DND-41 (cell line): ENCODE data around the gene NXN.

Experiments
- ATAC-seq: fragments of 200-7000 bp; cut with Tn5 transposase; 3 replicates; pipeline ENCODE4 v1.9.1; 2021; ENCODE audit warnings: low read depth; ENCODE audit not compliant: insufficient read depth
- DNase-seq: peaks from one replicate; pipeline ENCODE4 v3.0.0-alpha.2; 2020
- H2AFZ ChIP-seq: 2 replicates; pipeline ENCODE4 v1.6.0; 2012; ENCODE audit warnings: low read depth, low read length
- H3K27ac ChIP-seq: 2 replicates; pipeline ENCODE4 v1.5.1; 2012; ENCODE audit warnings: low read length, inconsistent platforms
- H3K27me3 ChIP-seq: fragments of 200-600 bp; sonication (generic); 2 replicates; pipeline ENCODE4 v1.6.0; 2012; ENCODE audit warnings: low read length, mild to moderate bottlenecking, inconsistent platforms; ENCODE audit not compliant: insufficient read depth, poor library complexity
- H3K36me3 ChIP-seq: 2 replicates; pipeline ENCODE4 v1.5.1; 2012; ENCODE audit warnings: low read length, inconsistent platforms; ENCODE audit not compliant: insufficient read depth
- H3K4me1 ChIP-seq: 2 replicates; pipeline ENCODE4 v1.5.1; 2012; ENCODE audit warnings: mild to moderate bottlenecking, low read length; ENCODE audit not compliant: insufficient read depth
- H3K4me2 ChIP-seq: 2 replicates; pipeline ENCODE4 v1.6.0; 2012; ENCODE audit warnings: mild to moderate bottlenecking, moderate library complexity, low read length, inconsistent platforms; ENCODE audit not compliant: insufficient read depth
- H3K4me3 ChIP-seq, 2 experiments: fragments of 200-600 bp in 1 of 2; shearing (Covaris generic) in 1 of 2; 2 replicates each; pipeline ENCODE4 v1.5.1; 2012 to 2016; ENCODE audit warnings: inconsistent platforms in 2 of 2, low read length in 2 of 2, mild to moderate bottlenecking in 2 of 2, low read depth in 1 of 2, moderate library complexity in 1 of 2
- H3K79me2 ChIP-seq: 2 replicates; pipeline ENCODE4 v1.6.0; 2012; ENCODE audit warnings: low read length, inconsistent platforms; ENCODE audit not compliant: insufficient read depth
- H3K9ac ChIP-seq: 2 replicates; pipeline ENCODE4 v1.6.0; 2012; ENCODE audit warnings: low read depth, mild to moderate bottlenecking, inconsistent platforms, low read length, moderate library complexity
- H3K9me3 ChIP-seq: 2 replicates; pipeline ENCODE4 v1.5.1; 2012; ENCODE audit warnings: low read length, moderate library complexity, mild to moderate bottlenecking, inconsistent platforms; ENCODE audit not compliant: insufficient read depth, severe bottlenecking
- H4K20me1 ChIP-seq: 2 replicates; pipeline ENCODE4 v1.6.0; 2012; ENCODE audit warnings: low read length; ENCODE audit not compliant: insufficient read depth
- CTCF ChIP-seq: IDR thresholded peaks from 2 replicates; pipeline ENCODE4 v1.5.1; 2012; ENCODE audit warnings: borderline replicate concordance, low read length, moderate library complexity, mild to moderate bottlenecking; ENCODE audit not compliant: poor library complexity, severe bottlenecking; ENCODE audit errors: extremely low read depth
- EZH2 ChIP-seq: IDR thresholded peaks from 3 replicates; pipeline ENCODE4 v1.6.1; 2012; ENCODE audit warnings: borderline replicate concordance, low read depth, mild to moderate bottlenecking, moderate library complexity, low read length, inconsistent platforms; ENCODE audit not compliant: severe bottlenecking

The NXN gene

DNA sequence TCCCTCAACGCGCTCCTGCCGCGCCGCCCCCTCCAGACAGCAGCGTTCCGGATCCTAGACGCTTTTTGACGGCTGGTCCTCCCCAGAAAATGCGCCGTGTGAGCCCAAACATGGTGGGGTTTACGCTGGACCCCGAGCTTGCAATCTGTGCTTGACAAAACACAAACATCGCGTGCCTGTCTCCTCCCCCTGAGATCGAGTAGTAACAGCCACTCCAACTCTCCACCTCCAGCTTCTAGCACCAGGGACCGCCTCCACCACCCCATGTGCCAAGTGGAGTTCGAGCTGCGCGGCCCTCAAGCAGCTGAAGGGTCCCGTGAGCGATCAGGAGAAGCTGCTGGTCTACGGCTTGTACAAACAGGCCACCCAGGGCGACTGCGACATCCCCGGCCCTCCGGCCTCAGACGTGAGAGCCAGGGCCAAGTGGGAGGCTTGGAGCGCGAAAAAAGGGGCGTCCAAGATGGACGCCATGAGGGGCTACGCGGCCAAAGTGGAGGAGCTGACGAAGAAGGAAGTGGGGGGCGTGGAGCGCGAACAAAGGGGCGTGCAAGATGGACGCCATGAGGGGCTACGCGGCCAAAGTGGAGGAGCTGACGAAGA is 226.9 kb downstream of the NXN start:
- peaks cover 40% of the 10 kb centered on the region for H3K79me2 ChIP-seq
- no peaks in the 10 kb centered on the region for H3K27me3 ChIP-seq
- TF ChIP-seq CTCF (no peak), EZH2 (no peak)
- H3K36me3 ChIP-seq = peaks cover 30% of the 10 kb centered on the region
- peak overlapping the region; percentile 79 for H3K27ac ChIP-seq
- DNase-seq = no peak
- H4K20me1 ChIP-seq = peaks cover 25% of the 10 kb centered on the region
- H2AFZ ChIP-seq = peak overlapping the region; percentile 85
- peak; percentile 2 for ATAC-seq
- H3K9me3 ChIP-seq = no peaks in the 10 kb centered on the region
- peak overlapping the region; percentile 19 to 96; a peak in 3 of 4 replicates for H3K4me3 ChIP-seq
- H3K9ac ChIP-seq = peak overlapping the region; percentile 97
- peak overlapping the region; percentile 90 for H3K4me2 ChIP-seq
- peaks cover 35% of the 10 kb centered on the region for H3K4me1 ChIP-seq

GRCh38 chr17:752002-752619 is 227.5 kb downstream of the NXN start, which contains the start of gene GEMIN4:
Gene GEMIN4, minus strand, starts transcription at chr17:752264. Its CDS starts 122 bp downstream, at chr17:752142.
- H3K79me2 ChIP-seq = peaks cover 46% of the 10 kb centered on the region
- peaks cover 32% of the 10 kb centered on the region for H3K36me3 ChIP-seq
- H3K4me3 ChIP-seq = peak within 1 kb of the TSS; percentile 74 to 96
- TF ChIP-seq CTCF (peak; percentile 93), EZH2 (no peak)
- peak; percentile 97 for DNase-seq
- H3K4me1 ChIP-seq = peaks cover 35% of the 10 kb centered on the region
- H3K4me2 ChIP-seq = peak within 1 kb of the TSS; percentile 90
- peaks cover 31% of the 10 kb centered on the region for H4K20me1 ChIP-seq
- no peaks in the 10 kb centered on the region for H3K27me3 ChIP-seq
- no peaks in the 10 kb centered on the region for H3K9me3 ChIP-seq
- H2AFZ ChIP-seq = peak within 1 kb of the TSS; percentile 86
- peak within 1 kb of the TSS; percentile 97 for H3K9ac ChIP-seq
- peak; percentile 87 for ATAC-seq
- peak within 1 kb of the TSS; percentile 91 for H3K27ac ChIP-seq

GRCh38 chr17:751269-752001 is 228.1 kb downstream of the NXN start:
- Histone ChIP-seq H3K4me1 (peaks cover 35% of the 10 kb centered on the region), H3K9ac (peak overlapping the region; percentile 97), H3K9me3 (no peaks in the 10 kb centered on the region), H3K36me3 (peaks cover 32% of the 10 kb centered on the region), H4K20me1 (peaks cover 37% of the 10 kb centered on the region), H3K79me2 (peaks cover 53% of the 10 kb centered on the region), H3K27ac (peak overlapping the region; percentile 91), H3K4me2 (peak overlapping the region; percentile 90), H2AFZ (peak overlapping the region; percentile 86), H3K27me3 (no peaks in the 10 kb centered on the region), H3K4me3 (peak overlapping the region; percentile 74 to 96)
- ATAC-seq (peak; percentile 53), DNase-seq (peak; percentile 66)
- no peak for TF ChIP-seq EZH2
- no peak for TF ChIP-seq CTCF
